Measurements from ENCODE around the gene RPF1.
"Not testable (repeated sequence)": the region's sequence is repeated elsewhere in the genome, so short reads cannot be mapped to it uniquely, and the experiment has no call there.

Gene RPF1

GRCh38 chr1:84506729-84507453 lies 27.8 kb downstream of the RPF1 start:
- DNase-seq (ENCODE audit: extremely low spot score) = no peak
- ChIA-PET POLR2A (interaction anchor here (0.6 to 1.8 kb wide), 18 partner anchors 8 to 429 kb away, joined by 3 to 15 read pairs (median 4); partner anchors contain the start of gene CTBS), CTCF (interaction anchor here (0.5 to 1.1 kb wide), 2 partner anchors 114 to 182 kb away, joined by 3 to 7 read pairs; no protein-coding TSS in a partner anchor)
- TF ChIP-seq FOXM1 (IDR thresholded peaks at IDR 0.05; ENCODE audit: borderline replicate concordance) (no peak), NFRKB (IDR thresholded peaks at IDR 0.05) (no peak), SUZ12 (IDR thresholded peaks at IDR 0.05) (no peak), ELF4 (IDR thresholded peaks at IDR 0.05) (no peak), CTBP1 (IDR thresholded peaks at IDR 0.05; ENCODE audit: borderline replicate concordance) (no peak), FOXK2 (IDR thresholded peaks at IDR 0.05) (no peak), PKNOX1 (IDR thresholded peaks at IDR 0.05) (no peak), FOXA1 (IDR thresholded peaks at IDR 0.05) (no peak), ARNT (IDR thresholded peaks at IDR 0.05) (no peak), SP1 (IDR thresholded peaks at IDR 0.05) (no peak), L3MBTL2 (conservative IDR thresholded peaks at IDR 0.05) (no peak; the same call in 1 of the 2 replicates)

GRCh38 chr1:84507887-84508286 lies 28.8 kb downstream of the RPF1 start:
- DNase-seq (ENCODE audit: extremely low spot score); CTCF ChIA-PET; POLR2A ChIA-PET: not testable (repeated sequence)

- no peak for TF ChIP-seq L3MBTL2 (conservative IDR thresholded peaks at IDR 0.05)
- no peak for TF ChIP-seq BHLHE40 (IDR thresholded peaks at IDR 0.05; ENCODE audit: borderline replicate concordance)
- no peak for TF ChIP-seq PKNOX1 (IDR thresholded peaks at IDR 0.05)
- TF ChIP-seq ZNF384 (IDR thresholded peaks at IDR 0.05) = no peak
- no peak for TF ChIP-seq HDGF (IDR thresholded peaks at IDR 0.05; ENCODE audit: borderline replicate concordance)
- no peak for DNase-seq (ENCODE audit: extremely low spot score)
- POLR2A ChIA-PET = no interaction called here
- CTCF ChIA-PET = no interaction called here
Observed at GRCh38 chr1:84508510-84508909, 29.4 kb downstream of the RPF1 start.

DNA sequence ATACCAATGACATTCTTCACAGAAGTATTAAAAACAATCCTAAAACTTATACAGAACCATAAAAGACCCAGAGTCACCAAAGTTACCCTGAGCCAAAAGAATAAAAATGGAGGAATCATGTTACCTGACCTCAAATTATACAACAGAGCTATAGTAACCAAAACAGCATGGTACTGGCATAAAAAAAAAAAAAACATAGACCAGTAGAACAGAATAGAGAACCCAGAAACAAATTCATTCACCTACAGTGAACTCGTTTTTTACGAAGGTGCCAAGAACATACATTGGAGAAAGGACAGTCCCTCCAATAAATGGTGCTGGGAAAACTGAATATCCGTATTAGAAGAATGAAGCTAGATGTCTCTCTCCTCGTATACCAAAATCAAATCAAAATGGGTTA lies 30.0 kb downstream of the RPF1 start:
- ChIA-PET POLR2A (no interaction called here), CTCF (interaction anchor here (0.7 kb wide), 1 partner anchor 215 kb away, joined by 3 read pairs; no protein-coding TSS in a partner anchor)
- TF ChIP-seq PKNOX1 (IDR thresholded peaks at IDR 0.05) (no peak), ZNF384 (IDR thresholded peaks at IDR 0.05) (peak; percentile 71)
- no peak for DNase-seq (ENCODE audit: extremely low spot score)

DNA sequence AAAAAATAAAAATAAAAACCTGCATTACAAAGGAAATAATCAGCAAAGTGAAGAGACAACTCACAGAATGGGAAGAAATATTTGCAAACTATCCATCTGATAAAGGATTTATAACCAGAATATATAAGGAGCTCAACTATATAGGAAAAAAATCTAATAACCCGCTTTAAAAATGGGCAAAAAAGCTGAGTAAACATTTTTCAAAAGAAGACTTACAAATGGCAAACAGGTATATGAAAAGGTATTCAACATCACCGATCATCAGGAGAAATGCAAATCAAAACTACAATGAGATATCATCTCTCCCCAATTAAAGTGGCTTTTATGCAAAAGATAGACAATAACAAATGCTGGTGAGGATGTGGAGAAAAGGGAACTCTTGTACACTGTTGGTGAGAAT lies 31.1 kb downstream of the RPF1 start:
- ChIA-PET CTCF (no interaction called here), POLR2A (no interaction called here)
- DNase-seq (ENCODE audit: extremely low spot score) = no peak
- no peak for TF ChIP-seq CTBP1 (IDR thresholded peaks at IDR 0.05; ENCODE audit: borderline replicate concordance)
- no peak for TF ChIP-seq LEF1 (IDR thresholded peaks at IDR 0.05; ENCODE audit: borderline replicate concordance)
- TF ChIP-seq FOXA1 (IDR thresholded peaks at IDR 0.05) = no peak
- TF ChIP-seq FOXK2 (IDR thresholded peaks at IDR 0.05) = no peak
- no peak for TF ChIP-seq ELF4 (IDR thresholded peaks at IDR 0.05)
- TF ChIP-seq TARDBP (IDR thresholded peaks at IDR 0.05) = no peak
- TF ChIP-seq NFRKB (IDR thresholded peaks at IDR 0.05) = no peak
- no peak for TF ChIP-seq BHLHE40 (IDR thresholded peaks at IDR 0.05; ENCODE audit: borderline replicate concordance)
- TF ChIP-seq SP1 (IDR thresholded peaks at IDR 0.05) = no peak
- no peak for TF ChIP-seq SUZ12 (IDR thresholded peaks at IDR 0.05)
- TF ChIP-seq HDGF (IDR thresholded peaks at IDR 0.05; ENCODE audit: borderline replicate concordance) = no peak
- no peak for TF ChIP-seq PKNOX1 (IDR thresholded peaks at IDR 0.05)
- TF ChIP-seq FOXM1 (IDR thresholded peaks at IDR 0.05; ENCODE audit: borderline replicate concordance) = no peak
- TF ChIP-seq ZNF384 (IDR thresholded peaks at IDR 0.05) = no peak
- no peak for TF ChIP-seq L3MBTL2 (conservative IDR thresholded peaks at IDR 0.05)
- no peak for TF ChIP-seq ARNT (IDR thresholded peaks at IDR 0.05)

DNA sequence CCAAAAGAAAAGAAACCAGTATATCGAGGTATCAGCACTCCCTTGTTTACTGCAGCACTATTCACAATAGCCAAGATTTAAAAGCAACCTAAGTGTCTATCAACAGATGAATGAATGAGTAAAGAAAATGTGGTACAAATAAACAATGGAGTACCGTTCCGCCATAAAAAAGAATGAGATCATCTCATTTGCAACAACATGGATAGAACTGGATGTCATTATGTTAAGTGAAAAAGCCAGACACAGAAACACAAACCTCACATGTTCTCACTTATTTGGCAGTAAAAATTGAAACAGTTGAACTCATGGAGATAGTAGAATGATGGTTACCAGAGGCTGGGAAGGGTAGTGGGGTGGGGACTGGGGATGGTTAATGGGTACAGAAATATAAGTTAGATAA lies 31.6 kb downstream of the RPF1 start:
- no peak for TF ChIP-seq TARDBP (IDR thresholded peaks at IDR 0.05)
- no peak for TF ChIP-seq HDGF (IDR thresholded peaks at IDR 0.05; ENCODE audit: borderline replicate concordance)
- TF ChIP-seq CTBP1 (IDR thresholded peaks at IDR 0.05; ENCODE audit: borderline replicate concordance) = no peak
- no peak for TF ChIP-seq LEF1 (IDR thresholded peaks at IDR 0.05; ENCODE audit: borderline replicate concordance)
- 0 out of 2 replicates have a peak, but pooled peaks have one; percentile 20 for TF ChIP-seq L3MBTL2 (conservative IDR thresholded peaks at IDR 0.05)
- TF ChIP-seq FOXK2 (IDR thresholded peaks at IDR 0.05) = no peak
- no peak for TF ChIP-seq NFRKB (IDR thresholded peaks at IDR 0.05)
- TF ChIP-seq ZNF384 (IDR thresholded peaks at IDR 0.05) = no peak
- TF ChIP-seq PKNOX1 (IDR thresholded peaks at IDR 0.05) = peak; percentile 41; the same call in 1 of the 2 replicates
- TF ChIP-seq BHLHE40 (IDR thresholded peaks at IDR 0.05; ENCODE audit: borderline replicate concordance) = no peak
- TF ChIP-seq FOXA1 (IDR thresholded peaks at IDR 0.05) = no peak
- TF ChIP-seq FOXM1 (IDR thresholded peaks at IDR 0.05; ENCODE audit: borderline replicate concordance) = no peak
- no peak for TF ChIP-seq SUZ12 (IDR thresholded peaks at IDR 0.05)
- ChIA-PET CTCF (no interaction called here), POLR2A (no interaction called here)
- no peak for DNase-seq (ENCODE audit: extremely low spot score)
